SU-DHL-6 (cell line): ENCODE data around the gene AGTRAP.

Experiments
- H2AFZ ChIP-seq: fragments of 200-600 bp; sonication (generic); 2 replicates; pipeline ENCODE4 v1.6.1; 2014; ENCODE audit warnings: low read depth, mild to moderate bottlenecking, moderate library complexity, mixed read lengths, antibody characterized with exemption, low read length; ENCODE audit not compliant: severe bottlenecking
- H3F3A ChIP-seq: fragments of 200-600 bp; shearing (Covaris generic); 2 replicates; pipeline ENCODE4 v1.6.0; 2016; ENCODE audit warnings: antibody characterized with exemption, mild to moderate bottlenecking; ENCODE audit not compliant: insufficient read depth
- H3K27ac ChIP-seq: fragments of 200-600 bp; sonication (generic); 2 replicates; pipeline ENCODE4 v1.5.1; 2016; ENCODE audit warnings: low read depth, mild to moderate bottlenecking, low read length, moderate library complexity, mixed read lengths
- H3K27me3 ChIP-seq: fragments of 200-600 bp; sonication (generic), shearing (Covaris generic); 2 replicates; pipeline ENCODE4 v1.6.0; 2014; ENCODE audit warnings: mild to moderate bottlenecking, low read length
- H3K36me3 ChIP-seq: fragments of 200-600 bp; sonication (generic); 2 replicates; pipeline ENCODE4 v1.6.1; 2014; ENCODE audit warnings: mild to moderate bottlenecking, low read length, mixed read lengths
- H3K4me2 ChIP-seq: fragments of 300-600, 200-600 bp; shearing (Covaris generic), sonication (generic); 2 replicates; pipeline ENCODE4 v1.6.0; 2014; ENCODE audit warnings: low read length, low read depth, mild to moderate bottlenecking; ENCODE audit not compliant: poor library complexity, severe bottlenecking
- H3K4me3 ChIP-seq: fragments of 200-600 bp; sonication (generic); 2 replicates; pipeline ENCODE4 v1.5.1; 2014; ENCODE audit warnings: antibody characterized with exemption, low read length, mild to moderate bottlenecking, mixed read lengths; ENCODE audit not compliant: insufficient read depth, poor library complexity, severe bottlenecking
- H3K79me2 ChIP-seq: fragments of 200-600 bp; sonication (generic); 2 replicates; pipeline ENCODE4 v1.6.1; 2014; ENCODE audit warnings: mild to moderate bottlenecking, low read length, moderate library complexity; ENCODE audit not compliant: insufficient read depth
- H3K9ac ChIP-seq: fragments of 200-600 bp; sonication (generic); 2 replicates; pipeline ENCODE4 v1.7.0; 2014; ENCODE audit warnings: mild to moderate bottlenecking, low read length
- H3K9me2 ChIP-seq: fragments of 200-600 bp; sonication (generic); replicated peaks from 2 replicates; pipeline ENCODE4 v1.6.1; 2014; ENCODE audit warnings: low read length; ENCODE audit not compliant: insufficient read depth
- H3K9me3 ChIP-seq: fragments of 200-600 bp; sonication (generic); 2 replicates; pipeline ENCODE4 v1.6.1; 2014; ENCODE audit warnings: low read length, mixed read lengths; ENCODE audit not compliant: insufficient read depth
- H4K20me1 ChIP-seq: fragments of 200-600 bp; sonication (generic); 2 replicates; pipeline ENCODE4 v1.6.1; 2014; ENCODE audit warnings: low read depth, mild to moderate bottlenecking, antibody characterized with exemption, low read length, moderate library complexity, mixed read lengths
- EZH2phosphoT487 ChIP-seq: fragments of 200-600 bp; sonication (generic), shearing (Covaris generic); conservative IDR thresholded peaks from 2 replicates; pipeline ENCODE4 v1.6.1; 2018; ENCODE audit warnings: mild to moderate bottlenecking, antibody characterized with exemption, low read length, moderate library complexity, mixed read lengths
- TF ChIP-seq, protein P1 (sequence below): fragments of 200-600 bp; sonication (generic); IDR thresholded peaks from one replicate; pipeline ENCODE4 v1.5.1; 2017; ENCODE audit warnings: antibody characterized with exemption, mild to moderate bottlenecking, low read length, moderate library complexity; ENCODE audit not compliant: insufficient read depth, poor library complexity, severe bottlenecking

The AGTRAP gene

GRCh38 chr1:11703357-11704193 is 32.4 kb upstream of the AGTRAP start:
- Histone ChIP-seq H3K27ac (no peak overlapping the region), H3K36me3 (no peaks in the 10 kb centered on the region), H3K27me3 (no peaks in the 10 kb centered on the region), H3K9ac (no peak overlapping the region), H3K4me2 (no peak overlapping the region), H3K9me2 (no peaks in the 10 kb centered on the region), H3K9me3 (no peaks in the 10 kb centered on the region), H3K4me3 (no peak overlapping the region), H3F3A (no peaks in the 10 kb centered on the region), H4K20me1 (no peaks in the 10 kb centered on the region), H2AFZ (no peak overlapping the region), H3K79me2 (no peaks in the 10 kb centered on the region)
- TF ChIP-seq, protein P1, sequence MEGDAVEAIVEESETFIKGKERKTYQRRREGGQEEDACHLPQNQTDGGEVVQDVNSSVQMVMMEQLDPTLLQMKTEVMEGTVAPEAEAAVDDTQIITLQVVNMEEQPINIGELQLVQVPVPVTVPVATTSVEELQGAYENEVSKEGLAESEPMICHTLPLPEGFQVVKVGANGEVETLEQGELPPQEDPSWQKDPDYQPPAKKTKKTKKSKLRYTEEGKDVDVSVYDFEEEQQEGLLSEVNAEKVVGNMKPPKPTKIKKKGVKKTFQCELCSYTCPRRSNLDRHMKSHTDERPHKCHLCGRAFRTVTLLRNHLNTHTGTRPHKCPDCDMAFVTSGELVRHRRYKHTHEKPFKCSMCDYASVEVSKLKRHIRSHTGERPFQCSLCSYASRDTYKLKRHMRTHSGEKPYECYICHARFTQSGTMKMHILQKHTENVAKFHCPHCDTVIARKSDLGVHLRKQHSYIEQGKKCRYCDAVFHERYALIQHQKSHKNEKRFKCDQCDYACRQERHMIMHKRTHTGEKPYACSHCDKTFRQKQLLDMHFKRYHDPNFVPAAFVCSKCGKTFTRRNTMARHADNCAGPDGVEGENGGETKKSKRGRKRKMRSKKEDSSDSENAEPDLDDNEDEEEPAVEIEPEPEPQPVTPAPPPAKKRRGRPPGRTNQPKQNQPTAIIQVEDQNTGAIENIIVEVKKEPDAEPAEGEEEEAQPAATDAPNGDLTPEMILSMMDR: no peak
- no peak for TF ChIP-seq EZH2phosphoT487

- Histone ChIP-seq H3K4me3 (no peak overlapping the region), H3K36me3 (no peaks in the 10 kb centered on the region), H3K4me2 (no peak overlapping the region), H3F3A (no peaks in the 10 kb centered on the region), H3K27ac (no peak overlapping the region), H4K20me1 (no peaks in the 10 kb centered on the region), H3K9me2 (no peaks in the 10 kb centered on the region), H2AFZ (no peak overlapping the region), H3K27me3 (no peaks in the 10 kb centered on the region), H3K9ac (no peak overlapping the region), H3K9me3 (no peaks in the 10 kb centered on the region), H3K79me2 (no peaks in the 10 kb centered on the region)
- TF ChIP-seq, protein P1: no peak
- TF ChIP-seq EZH2phosphoT487: no peak
These were observed 31.8 kb upstream of the AGTRAP start for GRCh38 chr1:11704194-11704529.

DNA sequence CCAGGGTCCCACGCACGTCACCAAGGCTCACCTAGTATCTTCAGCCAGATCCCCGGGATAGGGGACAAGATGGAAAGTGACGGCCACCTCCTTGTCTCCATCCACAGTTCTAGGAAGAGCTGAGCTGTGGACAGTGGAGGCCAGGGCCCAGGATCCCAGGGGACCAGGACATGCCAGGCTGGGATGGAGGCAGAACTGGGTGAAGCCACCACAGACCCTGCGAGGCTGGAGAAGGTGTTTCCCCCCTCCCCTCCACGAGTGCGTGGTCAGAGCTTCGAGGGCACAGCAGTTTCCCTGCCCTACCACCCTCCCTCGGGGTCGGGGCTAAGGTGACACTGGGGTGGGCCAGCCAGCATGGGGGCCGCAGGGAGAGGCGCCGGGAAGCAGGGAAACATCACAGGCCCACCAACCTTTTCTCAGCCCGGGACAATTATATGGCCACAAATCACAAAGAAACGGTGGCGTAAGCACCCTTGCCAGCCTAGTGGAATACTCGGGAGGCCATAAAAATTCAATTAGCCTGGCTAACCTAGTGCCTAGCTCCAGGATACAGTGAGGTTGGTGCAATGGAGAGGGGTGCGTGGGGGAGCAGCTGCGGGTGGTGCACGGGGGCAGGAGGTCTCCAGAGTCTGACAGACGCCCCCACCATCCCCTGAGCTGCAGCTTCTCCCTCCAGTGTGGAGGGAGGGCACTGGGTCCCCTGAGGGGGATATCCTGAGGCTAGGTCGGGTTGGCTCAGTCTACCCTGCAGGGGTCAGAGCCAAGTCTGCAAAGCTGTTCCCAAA is 31.1 kb upstream of the AGTRAP start:
- no peaks in the 10 kb centered on the region for H4K20me1 ChIP-seq
- no peaks in the 10 kb centered on the region for H3K27me3 ChIP-seq
- H3K36me3 ChIP-seq: no peaks in the 10 kb centered on the region
- H3F3A ChIP-seq: no peaks in the 10 kb centered on the region
- H3K9ac ChIP-seq: no peak overlapping the region
- H3K9me3 ChIP-seq: no peaks in the 10 kb centered on the region
- no peak overlapping the region for H3K27ac ChIP-seq
- TF ChIP-seq, protein P1: no peak
- no peak for TF ChIP-seq EZH2phosphoT487
- no peak overlapping the region for H3K4me3 ChIP-seq
- no peak overlapping the region for H2AFZ ChIP-seq
- H3K4me2 ChIP-seq: no peak overlapping the region
- no peaks in the 10 kb centered on the region for H3K79me2 ChIP-seq
- H3K9me2 ChIP-seq: no peaks in the 10 kb centered on the region
